ENCODE measurements around the gene C20orf204.

GRCh38 chr20:64070244-64070993 is 34.4 kb downstream of the C20orf204 start:
- TF ChIP-seq CTCF (IDR thresholded peaks at IDR 0.05): no peak
- no peak for TF ChIP-seq POLR2A (IDR thresholded peaks at IDR 0.05)

Data from prostate gland (tissue), 2 donors.